Renal cortex interstitium (tissue), 11 donors: ENCODE measurements around the gene KAT6B. TPM values are rescaled to one million over a fixed set of nuclear protein-coding genes. Genes with fewer than 3 reads are reported as not detected.
"Not testable (repeated sequence)": the region's sequence is repeated elsewhere in the genome, so short reads cannot be mapped to it uniquely, and the experiment has no call there.

Experiments used
- DNase-seq, 11 donors: peaks; one replicate each; pipeline ENCODE4 v3.0.0-alpha.2; 2013; ENCODE audit warnings: low read depth in 9 of 11, low spot score in 4 of 11; ENCODE audit errors: extremely low read depth in 1 of 11
- polyA plus RNA-seq, 3 donors: library from polyadenylated mRNA; unstranded; fragments of 120-200 nt; gene quantifications; one replicate each; pipeline ENCODE4 v1.2.1, GENCODE V29; 2013; ENCODE audit not compliant: insufficient read length in 3 of 3

Gene KAT6B
- polyA plus RNA-seq, 3 donors = 43.6 to 46.5 (median 44.0) TPM

- no peak for DNase-seq
These were observed 75.6 kb downstream of the KAT6B start for GRCh38 chr10:74901867-74902450.

GRCh38 chr10:74903491-74903890, 77.1 kb downstream of the KAT6B start:
- DNase-seq = no peak

- peak in 5 of 11 donors; percentile 35 to 61 (median 38) for DNase-seq
These were observed 80.3 kb downstream of the KAT6B start for GRCh38 chr10:74906611-74907198.

GRCh38 chr10:74909670-74910069, 83.3 kb downstream of the KAT6B start:
- DNase-seq = no peak

- peak in 1 of 11 donors; percentile 24 for DNase-seq
These were observed 84.0 kb downstream of the KAT6B start for GRCh38 chr10:74910241-74910975.

GRCh38 chr10:74910976-74911350, 84.6 kb downstream of the KAT6B start:
- DNase-seq = no peak

- DNase-seq = no peak
These were observed 85.8 kb downstream of the KAT6B start for GRCh38 chr10:74912182-74912581.

- no peak for DNase-seq
These were observed 86.3 kb downstream of the KAT6B start for GRCh38 chr10:74912682-74913081.

- no peak for DNase-seq
These were observed 87.1 kb downstream of the KAT6B start for GRCh38 chr10:74913377-74913979.

- DNase-seq = no peak
These were observed 89.9 kb downstream of the KAT6B start for GRCh38 chr10:74916283-74916682.

GRCh38 chr10:74917481-74918077, 91.2 kb downstream of the KAT6B start:
- DNase-seq = no peak

GRCh38 chr10:74919671-74920070, 93.3 kb downstream of the KAT6B start:
- DNase-seq = no peak

GRCh38 chr10:74921070-74921469, 94.7 kb downstream of the KAT6B start:
- DNase-seq = not testable (repeated sequence)

GRCh38 chr10:74921744-74922143, 95.3 kb downstream of the KAT6B start:
- DNase-seq = no peak

- no peak for DNase-seq
These were observed 96.5 kb downstream of the KAT6B start for GRCh38 chr10:74922921-74923320.

- no peak for DNase-seq
These were observed 97.2 kb downstream of the KAT6B start for GRCh38 chr10:74923556-74923955.

GRCh38 chr10:74924251-74924963, 98.0 kb downstream of the KAT6B start:
- DNase-seq = no peak

GRCh38 chr10:74925291-74925690, 98.9 kb downstream of the KAT6B start:
- no peak for DNase-seq

GRCh38 chr10:74925708-74926107, 99.3 kb downstream of the KAT6B start:
- DNase-seq = no peak
